Measurements from ENCODE around the gene UBE2V1. TPM values are rescaled to one million over a fixed set of nuclear protein-coding genes. Genes with fewer than 3 reads are reported as not detected.

The UBE2V1 gene
- total and polyA plus RNA-seq, 2 of the 13 experiments (the other 11 are each of a cell fraction or from before 2014, with no cell fraction given): 81.3 to 132 TPM

DNA sequence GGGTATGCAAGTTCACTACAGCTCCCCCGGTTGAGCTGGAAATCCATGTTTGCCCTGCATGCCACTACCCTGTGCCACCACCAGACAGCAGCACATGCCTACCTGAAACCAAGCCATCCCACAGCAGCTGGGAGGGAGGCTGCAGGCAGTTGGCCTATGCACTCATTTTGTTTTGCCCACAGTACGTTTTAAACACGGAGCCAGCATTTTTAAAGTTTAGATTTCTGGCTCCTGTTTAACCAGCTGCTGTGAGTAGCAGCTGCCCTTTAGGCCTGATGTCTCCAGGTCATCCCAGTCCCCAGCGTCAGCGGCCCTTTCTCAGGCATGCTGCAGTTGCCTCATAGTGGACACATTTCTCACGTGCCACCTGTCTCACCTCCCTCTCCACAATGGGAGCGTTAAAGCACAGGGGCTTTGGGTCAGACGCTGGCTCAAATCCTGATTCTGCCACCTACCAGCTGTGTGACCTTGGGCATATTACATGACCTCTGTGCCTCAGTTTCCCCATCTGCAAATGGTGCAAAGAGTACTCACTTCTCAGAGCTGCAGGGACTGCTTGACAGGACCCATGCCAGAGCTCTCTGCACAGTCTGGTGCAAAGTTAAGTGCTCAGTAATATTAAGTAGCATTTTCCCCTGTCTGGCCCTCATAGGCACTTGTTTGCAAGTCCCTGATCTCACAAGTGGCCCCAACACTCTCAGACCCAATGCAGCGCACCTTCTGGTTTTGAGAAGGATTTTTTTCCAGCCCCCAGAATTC is 8.2 kb upstream of the UBE2V1 start (continued):
- TF ChIP-seq ZNF33A (CRISPR knock-in tag; IDR thresholded peaks at IDR 0.05; ENCODE audit: borderline replicate concordance): no peak
- no peak; the same call in 1 of the 2 replicates for TF ChIP-seq EED (CRISPR knock-in tag; IDR thresholded peaks at IDR 0.05)
- peak; percentile 76 for TF ChIP-seq CEBPG (CRISPR knock-in tag; IDR thresholded peaks at IDR 0.05)
- TF ChIP-seq ASH2L (IDR thresholded peaks at IDR 0.05; ENCODE audit: insufficient read length, low read depth, low read length): peak; percentile 37
- TF ChIP-seq HOXA7 (CRISPR knock-in tag; IDR thresholded peaks at IDR 0.05): no peak
- TF ChIP-seq ZNF614 (CRISPR knock-in tag; IDR thresholded peaks at IDR 0.05; ENCODE audit: borderline replicate concordance): peak; percentile 77; the same call in 1 of the 2 replicates
- no peak for TF ChIP-seq ZNF17 (CRISPR knock-in tag; IDR thresholded peaks at IDR 0.05)
- TF ChIP-seq ETV5 (CRISPR knock-in tag; IDR thresholded peaks at IDR 0.05; ENCODE audit: borderline replicate concordance): peak; percentile 36
- TF ChIP-seq TERF1 (CRISPR knock-in tag; IDR thresholded peaks at IDR 0.05): no peak
- no peak for TF ChIP-seq PCBP1 (IDR thresholded peaks at IDR 0.05; ENCODE audit: borderline replicate concordance, low read depth, low read length)
- TF ChIP-seq PTBP1 (IDR thresholded peaks at IDR 0.05; ENCODE audit: low read depth, low read length, poor library complexity, severe bottlenecking): no peak
- TF ChIP-seq E2F1 (CRISPR knock-in tag; IDR thresholded peaks at IDR 0.05): no peak
- TF ChIP-seq BRF2 (CRISPR knock-in tag; IDR thresholded peaks at IDR 0.05): no peak
- TF ChIP-seq ZNF768 (CRISPR knock-in tag; IDR thresholded peaks at IDR 0.05): no peak
- TF ChIP-seq RBFOX2 (IDR thresholded peaks at IDR 0.05; ENCODE audit: low read depth, low read length): no peak
- peak; percentile 38 for TF ChIP-seq AGO2 (optimal IDR thresholded peaks at IDR 0.05; ENCODE audit: low read depth, low read length)
- peak; percentile 87 for TF ChIP-seq ZNF605 (CRISPR knock-in tag; IDR thresholded peaks at IDR 0.05)
- TF ChIP-seq TRIM24 (CRISPR knock-in tag; IDR thresholded peaks at IDR 0.05): no peak
- TF ChIP-seq RBM22 (optimal IDR thresholded peaks at IDR 0.05; ENCODE audit: low read length): peak; percentile 61
- TF ChIP-seq, protein P1, sequence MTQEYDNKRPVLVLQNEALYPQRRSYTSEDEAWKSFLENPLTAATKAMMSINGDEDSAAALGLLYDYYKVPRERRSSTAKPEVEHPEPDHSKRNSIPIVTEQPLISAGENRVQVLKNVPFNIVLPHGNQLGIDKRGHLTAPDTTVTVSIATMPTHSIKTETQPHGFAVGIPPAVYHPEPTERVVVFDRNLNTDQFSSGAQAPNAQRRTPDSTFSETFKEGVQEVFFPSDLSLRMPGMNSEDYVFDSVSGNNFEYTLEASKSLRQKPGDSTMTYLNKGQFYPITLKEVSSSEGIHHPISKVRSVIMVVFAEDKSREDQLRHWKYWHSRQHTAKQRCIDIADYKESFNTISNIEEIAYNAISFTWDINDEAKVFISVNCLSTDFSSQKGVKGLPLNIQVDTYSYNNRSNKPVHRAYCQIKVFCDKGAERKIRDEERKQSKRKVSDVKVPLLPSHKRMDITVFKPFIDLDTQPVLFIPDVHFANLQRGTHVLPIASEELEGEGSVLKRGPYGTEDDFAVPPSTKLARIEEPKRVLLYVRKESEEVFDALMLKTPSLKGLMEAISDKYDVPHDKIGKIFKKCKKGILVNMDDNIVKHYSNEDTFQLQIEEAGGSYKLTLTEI (CRISPR knock-in tag; conservative IDR thresholded peaks at IDR 0.05): no peak
- 0 out of 2 replicates have a peak, but pooled peaks have one; percentile 45 for TF ChIP-seq CENPT (CRISPR knock-in tag; IDR thresholded peaks at IDR 0.05; ENCODE audit: low read depth)
- TF ChIP-seq ZNF234 (CRISPR knock-in tag; conservative IDR thresholded peaks at IDR 0.05): no peak
- TF ChIP-seq SIN3B (IDR thresholded peaks at IDR 0.05; ENCODE audit: low read length): peak; percentile 71
- no peak for TF ChIP-seq KMT2A (CRISPR knock-in tag; IDR thresholded peaks at IDR 0.05)
- TF ChIP-seq ZKSCAN1 (IDR thresholded peaks at IDR 0.05; ENCODE audit: low read length): peak; percentile 32; the same call in 1 of the 2 replicates
- TF ChIP-seq ZMYM3 (CRISPR knock-in tag; IDR thresholded peaks at IDR 0.05): peak; percentile 76; the same call in 1 of the 2 replicates
